Neural cell (in vitro differentiated cells): Measurements from ENCODE around the gene ART5. TPM values are rescaled to one million over a fixed set of nuclear protein-coding genes. Genes with fewer than 3 reads are reported as not detected.

Source experiments
- H2AFZ ChIP-seq: fragments of 200-600, 300-800 bp; sonication (generic), shearing (Covaris generic); 2 replicates; pipeline ENCODE4 v1.6.0; 2014; ENCODE audit warnings: low read depth, mild to moderate bottlenecking, antibody characterized with exemption, low read length, moderate library complexity
- H3F3A ChIP-seq: fragments of 200-600 bp; shearing (Covaris generic); 2 replicates; pipeline ENCODE4 v1.6.1; 2016; ENCODE audit warnings: mild to moderate bottlenecking, moderate library complexity, mixed read lengths, antibody characterized with exemption, low read length; ENCODE audit not compliant: insufficient read depth, poor library complexity, severe bottlenecking
- H3K27ac ChIP-seq: fragments of 200-600, 300-800 bp; sonication (generic), shearing (Covaris generic); 2 replicates; pipeline ENCODE4 v1.5.1; 2014; ENCODE audit warnings: mild to moderate bottlenecking, low read length, moderate library complexity
- H3K27me3 ChIP-seq: fragments of 300-800, 200-600 bp; sonication (generic), shearing (Covaris generic); 2 replicates; pipeline ENCODE4 v1.6.0; 2014; ENCODE audit warnings: mild to moderate bottlenecking, low read depth, low read length, moderate library complexity; ENCODE audit not compliant: insufficient read depth
- H3K36me3 ChIP-seq: fragments of 300-800, 200-600 bp; sonication (generic), shearing (Covaris generic); 2 replicates; pipeline ENCODE4 v1.5.1; 2014; ENCODE audit warnings: mild to moderate bottlenecking, antibody characterized with exemption, low read length, moderate library complexity; ENCODE audit not compliant: insufficient read depth
- H3K4me2 ChIP-seq: fragments of 300-800, 200-600 bp; sonication (generic), shearing (Covaris generic); 2 replicates; pipeline ENCODE4 v1.6.0; 2014; ENCODE audit warnings: mild to moderate bottlenecking, low read length
- H3K4me3 ChIP-seq: fragments of 300-800, 200-600 bp; sonication (generic), shearing (Covaris generic); 2 replicates; pipeline ENCODE4 v1.5.1; 2014; ENCODE audit warnings: mild to moderate bottlenecking, low read length, moderate library complexity
- H3K79me2 ChIP-seq: fragments of 200-600 bp; shearing (Covaris generic); replicated peaks from 2 replicates; pipeline ENCODE4 v1.6.0; 2014; ENCODE audit warnings: mild to moderate bottlenecking, low read length, moderate library complexity; ENCODE audit not compliant: insufficient read depth
- H3K9ac ChIP-seq: fragments of 300-800, 200-600 bp; sonication (generic), shearing (Covaris generic); 2 replicates; pipeline ENCODE4 v1.6.1; 2016; ENCODE audit warnings: mild to moderate bottlenecking, low read length, mixed read lengths
- H3K9me2 ChIP-seq: fragments of 200-600 bp; shearing (Covaris generic); 2 replicates; pipeline ENCODE4 v1.6.1; 2016; ENCODE audit warnings: mild to moderate bottlenecking, low read length, mixed read lengths; ENCODE audit not compliant: insufficient read depth
- H3K9me3 ChIP-seq: fragments of 200-600, 300-800 bp; sonication (generic), shearing (Covaris generic); 2 replicates; pipeline ENCODE4 v1.6.1; 2016; ENCODE audit warnings: mild to moderate bottlenecking, mixed run types, low read length, moderate library complexity, mixed read lengths
- H4K20me1 ChIP-seq: fragments of 200-600 bp; shearing (Covaris generic); 2 replicates; pipeline ENCODE4 v1.6.1; 2016; ENCODE audit warnings: mild to moderate bottlenecking, mixed run types; ENCODE audit not compliant: insufficient read depth
- CTCF ChIP-seq: fragments of 450-650 bp; IDR thresholded peaks from 2 replicates; pipeline ENCODE4 v1.5.1; 2014; ENCODE audit warnings: antibody characterized with exemption, mild to moderate bottlenecking, moderate library complexity; ENCODE audit not compliant: poor library complexity, severe bottlenecking
- EP300 ChIP-seq: fragments of 450-650 bp; conservative IDR thresholded peaks from 2 replicates; pipeline ENCODE4 v1.6.1; 2014; ENCODE audit warnings: antibody characterized with exemption, mild to moderate bottlenecking, moderate library complexity; ENCODE audit not compliant: poor library complexity, severe bottlenecking
- EZH2 ChIP-seq: fragments of 200-600, 300-800 bp; shearing (Covaris generic), sonication (generic); IDR thresholded peaks from 2 replicates; pipeline ENCODE4 v1.6.1; 2014; ENCODE audit warnings: antibody characterized with exemption, low read length, borderline replicate concordance, mild to moderate bottlenecking; ENCODE audit not compliant: insufficient read depth, poor library complexity, severe bottlenecking
- MXI1 ChIP-seq: fragments of 450-650 bp; conservative IDR thresholded peaks from 2 replicates; pipeline ENCODE4 v1.6.1; 2014; ENCODE audit warnings: antibody characterized with exemption, mild to moderate bottlenecking; ENCODE audit not compliant: poor library complexity, severe bottlenecking
- POLR2AphosphoS5 ChIP-seq: IDR thresholded peaks from 2 replicates; pipeline ENCODE4 v1.6.1; 2012
- RAD21 ChIP-seq: fragments of 450-650 bp; conservative IDR thresholded peaks from 2 replicates; pipeline ENCODE4 v1.6.1; 2014; ENCODE audit warnings: antibody characterized with exemption, mild to moderate bottlenecking, moderate library complexity
- REST ChIP-seq: IDR thresholded peaks from 2 replicates; pipeline ENCODE4 v1.6.1; 2012; ENCODE audit warnings: borderline replicate concordance
- SMC3 ChIP-seq: fragments of 450-650 bp; conservative IDR thresholded peaks from 2 replicates; pipeline ENCODE4 v1.6.1; 2014; ENCODE audit warnings: antibody characterized with exemption, mild to moderate bottlenecking, moderate library complexity; ENCODE audit not compliant: poor library complexity
- TAF1 ChIP-seq: IDR thresholded peaks from 2 replicates; pipeline ENCODE4 v1.6.1; 2012; ENCODE audit warnings: low read depth
- polyA minus RNA-seq: library from RNA; depleted of rRNA, polyadenylated mRNA; stranded (reverse); fragments of >200 nt; gene quantifications from 2 replicates; pipeline ENCODE4 v1.2.3, GENCODE V29; 2014
- polyA plus RNA-seq: library from polyadenylated mRNA; depleted of rRNA; stranded (reverse); fragments of >200 nt; gene quantifications from 2 replicates; pipeline ENCODE4 v1.2.3, GENCODE V29; 2014

The ART5 gene
- polyA plus RNA-seq, result not detected in 2 replicates
- not detected in 2 replicates for polyA minus RNA-seq

GRCh38 chr11:3641701-3642070 is at the start of gene ART5:
TSS of gene ART5 (minus strand) at chr11:3641992. CDS start at chr11:3641862, 130 bp downstream.
- Histone ChIP-seq H3K36me3 (no peaks in the 10 kb centered on the region), H3K9ac (peak within 1 kb of the TSS; percentile 51), H3K9me3 (no peaks in the 10 kb centered on the region), H2AFZ (no peak within 1 kb of the TSS), H3K4me3 (peak within 1 kb of the TSS; percentile 71), H3K79me2 (no peaks in the 10 kb centered on the region), H3K4me2 (peak within 1 kb of the TSS; percentile 14), H3K27me3 (peaks cover 18% of the 10 kb centered on the region), H4K20me1 (no peaks in the 10 kb centered on the region), H3F3A (no peaks in the 10 kb centered on the region), H3K27ac (no peak within 1 kb of the TSS), H3K9me2 (no peaks in the 10 kb centered on the region)
- TF ChIP-seq CTCF, result no peak
- no peak for TF ChIP-seq EP300
- TF ChIP-seq SMC3, result no peak
- TF ChIP-seq REST, result no peak
- no peak for TF ChIP-seq MXI1
- no peak for TF ChIP-seq EZH2

GRCh38 chr11:3686751-3687150 is 45.0 kb upstream of the ART5 start:
- no peak for TF ChIP-seq EP300
- no peak for TF ChIP-seq TAF1
- TF ChIP-seq REST, result no peak
- no peak for TF ChIP-seq EZH2
- TF ChIP-seq CTCF, result no peak
- TF ChIP-seq MXI1, result no peak
- no peak for TF ChIP-seq SMC3
- no peak for TF ChIP-seq RAD21
- TF ChIP-seq POLR2AphosphoS5, result no peak
- Histone ChIP-seq H3K4me2 (no peak overlapping the region), H3K27me3 (no peaks in the 10 kb centered on the region), H3K9me2 (no peaks in the 10 kb centered on the region), H3K36me3 (peaks cover 15% of the 10 kb centered on the region), H2AFZ (no peak overlapping the region), H3K9me3 (no peaks in the 10 kb centered on the region), H3K79me2 (no peaks in the 10 kb centered on the region), H4K20me1 (no peaks in the 10 kb centered on the region), H3K4me3 (no peak overlapping the region), H3K9ac (no peak overlapping the region), H3K27ac (no peak overlapping the region), H3F3A (no peaks in the 10 kb centered on the region)
